ENCODE measurements around the gene GNAZ. TPM values are rescaled to one million over a fixed set of nuclear protein-coding genes. Genes with fewer than 3 reads are reported as not detected.
A peak's percentile ranks its signal among the peaks of the same experiment; 100 is the strongest.

The GNAZ gene
- total and polyA plus RNA-seq, 2 of the 8 experiments (the other 6 are each of a cell fraction or from before 2014, with no cell fraction given), result 6.6 to 9.6 TPM

DNA sequence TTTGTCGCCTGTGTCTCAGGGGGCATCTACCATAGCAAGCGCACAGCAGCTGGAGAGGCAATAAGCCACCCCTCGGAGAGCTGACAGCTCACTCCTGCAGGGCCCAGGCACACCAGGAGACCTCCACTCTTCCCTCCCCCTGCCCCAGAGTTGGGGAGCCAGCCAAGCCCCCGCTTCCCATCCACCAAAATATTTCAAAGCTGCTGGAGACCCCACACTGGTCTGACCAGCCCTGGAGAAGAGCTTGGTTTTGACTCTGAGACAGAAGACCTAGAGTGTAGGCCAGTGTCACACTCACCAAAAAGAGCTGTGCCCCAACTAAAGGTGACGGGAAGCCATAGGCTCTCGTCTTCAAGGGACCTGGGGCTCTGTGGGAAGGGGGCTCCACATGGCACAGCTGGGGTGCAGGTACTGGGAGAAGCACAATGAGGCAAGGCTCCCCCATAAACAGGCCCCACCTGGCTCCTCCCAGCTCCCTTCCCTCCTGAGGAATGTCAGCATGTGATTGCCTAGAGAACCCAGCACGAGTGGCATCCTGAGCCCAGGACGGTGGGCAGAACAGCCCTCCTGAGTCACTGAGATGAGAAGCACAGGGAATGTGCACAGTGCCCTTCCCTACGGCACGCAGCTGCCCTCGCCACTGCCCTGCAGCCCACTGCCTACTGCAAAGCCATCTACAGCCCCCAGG, 5.8 kb upstream of the GNAZ start:
- ChIA-PET POLR2A (ENCODE audit: partially characterized antibody) (no interaction called here), CTCF (ENCODE audit: partially characterized antibody) (interaction anchor here (0.8 to 1.7 kb wide), 7 partner anchors 19 to 601 kb away, joined by 3 to 4 read pairs (median 3); no protein-coding TSS in a partner anchor)
- 78% methylated on average over 10 of the region's 11 CpGs; no CpG with 5 or more reads in 1 of the 2 experiments for WGBS, 2 experiments (ENCODE audit: extremely low coverage in 1 of 2, insufficient coverage in 1 of 2, insufficient read length in 1 of 2, insufficient replicate concordance in 2 of 2, low coverage in 1 of 2, low lambda C conversion rate in 2 of 2, missing lambda C conversion rate in 1 of 2)
- Histone ChIP-seq H2BK120ac (replicated peaks; ENCODE audit: low read depth, low read length) (no peak overlapping the region), H2AFZ (ENCODE audit: low read length) (no peak overlapping the region), H3K23me2 (ENCODE audit: low read depth, low read length) (no peaks in the 10 kb centered on the region), H3K27me3 (replicated peaks in 1 of 4; ENCODE audit: control insufficient read depth in 3 of 4, extremely low read depth in 1 of 4, insufficient read depth in 3 of 4, low read length in 3 of 4) (peaks cover 6 to 19% (median 18%) of the 10 kb centered on the region in 4 experiments), H4K20me1 (replicated peaks in 1 of 2; ENCODE audit: control insufficient read depth in 1 of 2, insufficient read depth in 2 of 2, low read length in 2 of 2) (no peaks in the 10 kb centered on the region), H3K79me1 (ENCODE audit: low read depth, low read length) (no peaks in the 10 kb centered on the region), H3K4ac (replicated peaks; ENCODE audit: insufficient read length, low read depth, low read length) (no peak overlapping the region), H4K8ac (ENCODE audit: extremely low read depth, insufficient read depth, low read length) (no peak overlapping the region), H3K79me2 (ENCODE audit: control insufficient read depth in 1 of 2, insufficient read depth in 2 of 2, low read length in 2 of 2) (no peaks in the 10 kb centered on the region), H4K91ac (replicated peaks; ENCODE audit: insufficient read length, low read length) (no peak overlapping the region), H3K23ac (ENCODE audit: insufficient read length) (no peak overlapping the region), H4K5ac (ENCODE audit: insufficient read length, low read depth, low read length) (no peak overlapping the region), H3K9me3 (ENCODE audit: insufficient read depth in 2 of 2, low read depth in 1 of 2, low read length in 1 of 2) (no peaks in the 10 kb centered on the region), H3K36me3 (ENCODE audit: control insufficient read depth in 2 of 4, insufficient read depth in 4 of 4, low read length in 3 of 4) (no peaks in the 10 kb centered on the region), H3K4me1 (replicated peaks in 1 of 4; ENCODE audit: control insufficient read depth in 3 of 4, insufficient read depth in 4 of 4, low read length in 3 of 4) (peaks cover 0 to 2% (median 0%) of the 10 kb centered on the region in 4 experiments; a peak in 3 of 7 replicates), H3K27ac (ENCODE audit: low read depth, low read length) (no peak overlapping the region), H3K18ac (ENCODE audit: extremely low read depth, low read length) (no peak overlapping the region), H3K9ac (replicated peaks in 1 of 4; ENCODE audit: extremely low read depth in 1 of 4, low read depth in 3 of 4, low read length in 3 of 4) (no peak overlapping the region), H2BK20ac (ENCODE audit: low read length) (no peak overlapping the region), H2BK12ac (ENCODE audit: low read depth, low read length) (peak overlapping the region; percentile 39; the same call in 1 of the 2 replicates), H3K14ac (ENCODE audit: insufficient read length) (no peak overlapping the region), H3K4me3 (ENCODE audit: extremely low read depth in 1 of 4, insufficient read depth in 2 of 4, low read depth in 3 of 4, low read length in 4 of 4) (no peak overlapping the region), H2BK5ac (ENCODE audit: low read depth, low read length) (no peak overlapping the region), H3K56ac (replicated peaks; ENCODE audit: insufficient read length, low read depth, low read length) (no peak overlapping the region), H2AK5ac (ENCODE audit: low read depth, low read length) (0 out of 2 replicates have a peak overlapping the region, but pooled peaks have one; percentile 39), H3K4me2 (ENCODE audit: insufficient read depth in 1 of 2, low read depth in 2 of 2, low read length in 2 of 2) (no peak overlapping the region), H2BK15ac (ENCODE audit: low read length) (no peak overlapping the region)
- no peak for TF ChIP-seq HDAC2 (IDR thresholded peaks at IDR 0.05; ENCODE audit: borderline replicate concordance in 1 of 2, low read depth in 2 of 2, low read length in 2 of 2)
- TF ChIP-seq CEBPB (IDR thresholded peaks at IDR 0.05; ENCODE audit: low read depth, low read length), result no peak
- TF ChIP-seq GTF2F1 (IDR thresholded peaks at IDR 0.05; ENCODE audit: borderline replicate concordance, low read depth, low read length), result no peak
- no peak for TF ChIP-seq KDM4A (IDR thresholded peaks at IDR 0.05; ENCODE audit: low read depth, low read length, severe bottlenecking)
- no peak for TF ChIP-seq POLR2A (IDR thresholded peaks at IDR 0.05; ENCODE audit: control extremely low read depth in 1 of 2, low read depth in 2 of 2, low read length in 2 of 2)
- no peak for TF ChIP-seq ASH2L (IDR thresholded peaks at IDR 0.05; ENCODE audit: low read length)
- no peak for TF ChIP-seq CTBP2 (IDR thresholded peaks at IDR 0.05; ENCODE audit: borderline replicate concordance, insufficient read depth, insufficient read length, low read length)
- no peak for TF ChIP-seq RXRA (IDR thresholded peaks at IDR 0.05; ENCODE audit: insufficient read depth, low read depth, low read length)
- FAIRE-seq, result no peak
- peak in 1 of 2 experiments; percentile 39 for DNase-seq (ENCODE audit: low read depth in 1 of 2, low spot score in 2 of 2)
